ENCODE measurements around the gene MPLKIP.
"Not testable (repeated sequence)": the region's sequence is repeated elsewhere in the genome, so short reads cannot be mapped to it uniquely, and the experiment has no call there.

MPLKIP gene

GRCh38 chr7:40117199-40117598 lies 17.2 kb downstream of the MPLKIP start:
- not testable (repeated sequence) for H3K9ac ChIP-seq (ENCODE audit: low read depth, low read length); ATAC-seq (ENCODE audit: insufficient read depth, low read depth); H3K4me3 ChIP-seq (ENCODE audit: low read depth in 1 of 2, low read length in 2 of 2)

GRCh38 chr7:40115936-40116335 lies 18.5 kb downstream of the MPLKIP start:
- no peak overlapping the region for H2AFZ ChIP-seq (ENCODE audit: low read depth, low read length)
- no peaks in the 10 kb centered on the region for H3K4me1 ChIP-seq (ENCODE audit: insufficient read depth, low read length)
- ATAC-seq (ENCODE audit: insufficient read depth, low read depth) (no peak), DNase-seq (no peak)
- H3K4me2 ChIP-seq (ENCODE audit: insufficient read depth, low read length): no peak overlapping the region
- no peaks in the 10 kb centered on the region for H3K27me3 ChIP-seq (ENCODE audit: insufficient read depth, low read length, poor library complexity)
- H3K9ac ChIP-seq (ENCODE audit: low read depth, low read length): no peak overlapping the region
- H3K27ac ChIP-seq (ENCODE audit: low read length): no peak overlapping the region
- no peaks in the 10 kb centered on the region for H3K79me2 ChIP-seq (ENCODE audit: insufficient read depth, low read length)
- no peaks in the 10 kb centered on the region for H4K20me1 ChIP-seq (ENCODE audit: insufficient read depth, low read length)
- TF ChIP-seq EZH2 (IDR thresholded peaks at IDR 0.05; ENCODE audit: borderline replicate concordance, low read depth, low read length, severe bottlenecking) (no peak), CTCF (IDR thresholded peaks at IDR 0.05; ENCODE audit: borderline replicate concordance, extremely low read depth, low read length, poor library complexity, severe bottlenecking) (no peak)
- H3K36me3 ChIP-seq (ENCODE audit: insufficient read depth, low read length): no peaks in the 10 kb centered on the region
- H3K9me3 ChIP-seq (ENCODE audit: insufficient read depth, low read length, severe bottlenecking): no peaks in the 10 kb centered on the region
- no peak overlapping the region for H3K4me3 ChIP-seq (ENCODE audit: low read depth in 1 of 2, low read length in 2 of 2)

More at GRCh38 chr7:40117199-40117598, 17.2 kb downstream of the MPLKIP start:
- not testable (repeated sequence) for H3K4me1 ChIP-seq (ENCODE audit: insufficient read depth, low read length); H3K27ac ChIP-seq (ENCODE audit: low read length); H3K9me3 ChIP-seq (ENCODE audit: insufficient read depth, low read length, severe bottlenecking); H3K4me2 ChIP-seq (ENCODE audit: insufficient read depth, low read length); H2AFZ ChIP-seq (ENCODE audit: low read depth, low read length); H3K27me3 ChIP-seq (ENCODE audit: insufficient read depth, low read length, poor library complexity); DNase-seq; H4K20me1 ChIP-seq (ENCODE audit: insufficient read depth, low read length); H3K36me3 ChIP-seq (ENCODE audit: insufficient read depth, low read length); H3K79me2 ChIP-seq (ENCODE audit: insufficient read depth, low read length)

DNA sequence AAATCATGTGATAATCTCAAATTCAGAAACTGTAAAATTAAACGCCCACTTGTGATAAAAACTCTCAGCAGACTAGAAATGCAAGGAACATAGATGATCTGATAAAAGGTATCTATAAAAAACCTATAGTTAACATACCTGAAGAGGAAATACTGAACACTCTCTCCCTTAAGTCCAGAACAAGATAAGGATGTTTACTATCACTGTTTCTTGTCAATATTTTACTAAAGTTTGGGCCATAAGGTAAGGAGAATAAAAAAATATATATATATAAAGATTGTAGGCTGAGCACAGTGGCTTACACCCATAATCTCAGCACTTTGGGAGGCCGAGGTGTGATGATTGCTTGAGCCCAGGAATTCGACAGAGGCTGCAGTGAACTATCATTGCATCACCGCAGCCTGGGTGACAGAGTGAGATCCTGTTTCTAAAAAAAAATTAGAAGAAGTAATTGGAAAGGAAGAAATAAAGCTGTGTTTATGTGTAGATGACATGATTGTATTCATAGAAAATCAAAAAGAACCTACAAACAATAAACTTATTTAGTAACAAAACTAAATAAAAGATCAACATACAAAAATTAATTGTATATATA lies 28.4 kb downstream of the MPLKIP start:
- Histone ChIP-seq H3K4me2 (ENCODE audit: insufficient read depth, low read length) (no peak overlapping the region), H4K20me1 (ENCODE audit: insufficient read depth, low read length) (no peaks in the 10 kb centered on the region), H3K4me3 (ENCODE audit: low read depth in 1 of 2, low read length in 2 of 2) (no peak overlapping the region), H3K36me3 (ENCODE audit: insufficient read depth, low read length) (no peaks in the 10 kb centered on the region; the same call in 1 of the 2 replicates), H2AFZ (ENCODE audit: low read depth, low read length) (no peak overlapping the region), H3K27me3 (ENCODE audit: insufficient read depth, low read length, poor library complexity) (no peaks in the 10 kb centered on the region), H3K9ac (ENCODE audit: low read depth, low read length) (no peak overlapping the region), H3K4me1 (ENCODE audit: insufficient read depth, low read length) (no peaks in the 10 kb centered on the region), H3K79me2 (ENCODE audit: insufficient read depth, low read length) (no peaks in the 10 kb centered on the region), H3K27ac (ENCODE audit: low read length) (no peak overlapping the region), H3K9me3 (ENCODE audit: insufficient read depth, low read length, severe bottlenecking) (no peaks in the 10 kb centered on the region)
- ATAC-seq (ENCODE audit: insufficient read depth, low read depth) (no peak), DNase-seq (no peak)
- no peak for TF ChIP-seq EZH2 (IDR thresholded peaks at IDR 0.05; ENCODE audit: borderline replicate concordance, low read depth, low read length, severe bottlenecking)
- TF ChIP-seq CTCF (IDR thresholded peaks at IDR 0.05; ENCODE audit: borderline replicate concordance, extremely low read depth, low read length, poor library complexity, severe bottlenecking): no peak

DNA sequence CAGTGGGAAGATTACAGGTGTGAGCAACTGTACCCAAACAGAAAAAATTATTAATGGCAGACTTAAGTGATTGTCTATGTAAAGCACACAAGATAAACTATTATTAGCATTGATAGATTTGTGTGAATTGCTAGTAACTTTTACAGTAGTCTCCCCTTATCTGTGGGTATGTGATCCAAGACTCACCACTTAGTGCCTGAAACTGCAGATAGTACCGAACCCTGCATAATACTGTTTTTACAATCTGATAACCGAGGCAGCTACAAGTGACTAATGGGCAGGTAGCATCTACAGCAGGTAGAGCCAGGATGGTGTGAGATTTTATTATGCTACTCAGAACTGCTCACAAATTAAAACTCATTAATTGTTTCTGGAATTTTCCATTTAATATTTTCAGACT lies 31.5 kb downstream of the MPLKIP start:
- no peak for DNase-seq
- Histone ChIP-seq H3K79me2 (ENCODE audit: insufficient read depth, low read length) (no peaks in the 10 kb centered on the region), H4K20me1 (ENCODE audit: insufficient read depth, low read length) (no peaks in the 10 kb centered on the region), H3K36me3 (ENCODE audit: insufficient read depth, low read length) (no peaks in the 10 kb centered on the region; the same call in 1 of the 2 replicates), H3K4me2 (ENCODE audit: insufficient read depth, low read length) (no peak overlapping the region), H3K27me3 (ENCODE audit: insufficient read depth, low read length, poor library complexity) (no peaks in the 10 kb centered on the region), H3K9me3 (ENCODE audit: insufficient read depth, low read length, severe bottlenecking) (no peaks in the 10 kb centered on the region), H3K4me1 (ENCODE audit: insufficient read depth, low read length) (no peaks in the 10 kb centered on the region), H3K9ac (ENCODE audit: low read depth, low read length) (no peak overlapping the region), H3K4me3 (ENCODE audit: low read depth in 1 of 2, low read length in 2 of 2) (no peak overlapping the region), H2AFZ (ENCODE audit: low read depth, low read length) (no peak overlapping the region), H3K27ac (ENCODE audit: low read length) (no peak overlapping the region)
- ATAC-seq (ENCODE audit: insufficient read depth, low read depth): no peak
- no peak for TF ChIP-seq CTCF (IDR thresholded peaks at IDR 0.05; ENCODE audit: borderline replicate concordance, extremely low read depth, low read length, poor library complexity, severe bottlenecking)
- TF ChIP-seq EZH2 (IDR thresholded peaks at IDR 0.05; ENCODE audit: borderline replicate concordance, low read depth, low read length, severe bottlenecking): no peak

All from DND-41 (cell line).